CD14-positive monocyte (primary cell): ENCODE measurements around the gene KCNT1. TPM values are rescaled to one million over a fixed set of nuclear protein-coding genes. Genes with fewer than 3 reads are reported as not detected.

Source experiments
- DNase-seq, 3 donors: peaks; one replicate each; pipeline ENCODE4 v3.0.0-alpha.2; 2011 to 2022
- H2AFZ ChIP-seq: 2 replicates; pipeline ENCODE4 v1.6.0; 2012; ENCODE audit warnings: mild to moderate bottlenecking, low read depth, low read length, inconsistent platforms; ENCODE audit not compliant: insufficient read depth, poor library complexity, severe bottlenecking
- H3K27ac ChIP-seq, 2 donors: 1 replicate in 1 of 2; 2 replicates in 1 of 2; pipeline ENCODE4 v1.5.1; 2012 to 2013; ENCODE audit warnings: low read length in 2 of 2, control low read depth in 1 of 2, inconsistent platforms in 1 of 2, low read depth in 1 of 2, mild to moderate bottlenecking in 1 of 2
- H3K27me3 ChIP-seq, 2 donors: one replicate each; pipeline versions ENCODE4 v1.6.0 to v1.6.1; 2011 to 2013; ENCODE audit warnings: low read length in 2 of 2; ENCODE audit not compliant: control insufficient read depth in 2 of 2, insufficient read depth in 2 of 2
- H3K36me3 ChIP-seq, 2 donors: replicated peaks in 1 of 2; 1 replicate in 1 of 2; 2 replicates in 1 of 2; pipeline versions ENCODE4 v1.5.1 to v1.6.1; 2012 to 2013; ENCODE audit warnings: low read length in 2 of 2, control low read depth in 1 of 2, inconsistent platforms in 1 of 2, mild to moderate bottlenecking in 1 of 2; ENCODE audit not compliant: insufficient read depth in 2 of 2, control insufficient read depth in 1 of 2
- H3K4me1 ChIP-seq, 2 donors: 1 replicate in 1 of 2; 2 replicates in 1 of 2; pipeline versions ENCODE4 v1.5.1 to v1.6.1; 2012 to 2013; ENCODE audit warnings: low read length in 2 of 2, control low read depth in 1 of 2, inconsistent platforms in 1 of 2, mild to moderate bottlenecking in 1 of 2, moderate library complexity in 1 of 2; ENCODE audit not compliant: insufficient read depth in 2 of 2, control insufficient read depth in 1 of 2
- H3K4me2 ChIP-seq: replicated peaks from 2 replicates; pipeline ENCODE3; 2012; ENCODE audit warnings: low read length, moderate library complexity, mild to moderate bottlenecking; ENCODE audit not compliant: poor library complexity, severe bottlenecking; ENCODE audit errors: extremely low read depth
- H3K4me3 ChIP-seq, 3 experiments: fragments of 200-600 bp in 1 of 3; sonication (generic) in 1 of 3; replicated peaks in 1 of 3; 1 replicate in 2 of 3; 2 replicates in 1 of 3; pipeline ENCODE4 v1.5.1; 2011 to 2013; ENCODE audit warnings: low read length in 3 of 3, mild to moderate bottlenecking in 3 of 3, control low read depth in 2 of 3, low read depth in 2 of 3, inconsistent platforms in 1 of 3, moderate library complexity in 1 of 3
- H3K79me2 ChIP-seq: 2 replicates; pipeline ENCODE4 v1.6.0; 2012; ENCODE audit warnings: mild to moderate bottlenecking, control low read depth, inconsistent platforms, low read length, moderate library complexity; ENCODE audit not compliant: insufficient read depth
- H3K9ac ChIP-seq: 2 replicates; pipeline ENCODE4 v1.6.0; 2017; ENCODE audit warnings: low read length, mild to moderate bottlenecking; ENCODE audit not compliant: insufficient read depth, poor library complexity, severe bottlenecking
- H3K9me3 ChIP-seq, 2 donors: replicated peaks in 1 of 2; 1 replicate in 1 of 2; 2 replicates in 1 of 2; pipeline versions ENCODE4 v1.5.1 to v1.6.1; 2012 to 2013; ENCODE audit warnings: low read length in 2 of 2, control low read depth in 1 of 2; ENCODE audit not compliant: control insufficient read depth in 1 of 2, insufficient read depth in 1 of 2
- H4K20me1 ChIP-seq: 2 replicates; pipeline ENCODE4 v1.6.0; 2012; ENCODE audit warnings: mild to moderate bottlenecking, low read length, control low read depth, moderate library complexity; ENCODE audit not compliant: insufficient read depth
- H3K27ac Mint-ChIP-seq, 7 donors: one replicate each; pipeline ENCODE4 v1.8.0; 2020; ENCODE audit warnings: mild to moderate bottlenecking in 7 of 7, mixed read lengths in 7 of 7, moderate library complexity in 6 of 7, inconsistent platforms in 2 of 7
- H3K27me3 Mint-ChIP-seq, 3 donors: one replicate each; pipeline ENCODE4 v1.8.0; 2021 to 2022; ENCODE audit warnings: low read depth in 3 of 3, mild to moderate bottlenecking in 3 of 3, mixed read lengths in 3 of 3, moderate library complexity in 3 of 3, inconsistent platforms in 1 of 3
- H3K36me3 Mint-ChIP-seq, 2 donors: one replicate each; pipeline ENCODE4 v1.8.0; 2020; ENCODE audit warnings: mixed read lengths in 2 of 2, inconsistent platforms in 1 of 2, mild to moderate bottlenecking in 1 of 2
- H3K4me1 Mint-ChIP-seq: one replicate; pipeline ENCODE4 v1.8.0; 2020; ENCODE audit warnings: mild to moderate bottlenecking, mixed read lengths
- H3K4me3 Mint-ChIP-seq, 2 donors: one replicate each; pipeline ENCODE4 v1.8.0; 2020; ENCODE audit warnings: mild to moderate bottlenecking in 2 of 2, mixed read lengths in 2 of 2, moderate library complexity in 1 of 2
- H3K9me3 Mint-ChIP-seq, 7 donors: one replicate each; pipeline ENCODE4 v1.8.0; 2020 to 2022; ENCODE audit warnings: mixed read lengths in 7 of 7, mild to moderate bottlenecking in 6 of 7, moderate library complexity in 6 of 7, inconsistent platforms in 2 of 7
- WGBS: methylation state at CpG from one replicate; pipeline ENCODE4 v1.1.5; 2013; ENCODE audit warnings: missing lambda C conversion rate; ENCODE audit not compliant: insufficient coverage; 5-methylcytosine and 5-hydroxymethylcytosine counted together
- intact Hi-C, 2 donors: fragments of 100-400 bp; cut with micrococcal nuclease; formaldehyde crosslinking; loops; one replicate each; pipeline versions ENCODE4 v1.15.0 to v1.15.1; 2023
- polyA plus RNA-seq, 3 donors: library from polyadenylated mRNA; depleted of rRNA in 1 of 3; unstranded in 2 of 3; stranded (reverse) in 1 of 3; fragments of 300-500 nt in 2 of 3; fragments of >200 nt in 1 of 3; fragmentation: Illumina TruSeq in 2 of 3; gene quantifications; 1 replicate in 2 of 3; 2 replicates in 1 of 3; pipeline ENCODE4 v1.2.3, GENCODE V29; 2012 to 2021
- TF ChIP-seq, protein P1 (sequence below): fragments of 200-600 bp; IDR thresholded peaks from one replicate; pipeline ENCODE4 v1.8.0; 2022; ENCODE audit warnings: antibody characterized with exemption, mild to moderate bottlenecking

The KCNT1 gene
- polyA plus RNA-seq, 3 donors: not detected

DNA sequence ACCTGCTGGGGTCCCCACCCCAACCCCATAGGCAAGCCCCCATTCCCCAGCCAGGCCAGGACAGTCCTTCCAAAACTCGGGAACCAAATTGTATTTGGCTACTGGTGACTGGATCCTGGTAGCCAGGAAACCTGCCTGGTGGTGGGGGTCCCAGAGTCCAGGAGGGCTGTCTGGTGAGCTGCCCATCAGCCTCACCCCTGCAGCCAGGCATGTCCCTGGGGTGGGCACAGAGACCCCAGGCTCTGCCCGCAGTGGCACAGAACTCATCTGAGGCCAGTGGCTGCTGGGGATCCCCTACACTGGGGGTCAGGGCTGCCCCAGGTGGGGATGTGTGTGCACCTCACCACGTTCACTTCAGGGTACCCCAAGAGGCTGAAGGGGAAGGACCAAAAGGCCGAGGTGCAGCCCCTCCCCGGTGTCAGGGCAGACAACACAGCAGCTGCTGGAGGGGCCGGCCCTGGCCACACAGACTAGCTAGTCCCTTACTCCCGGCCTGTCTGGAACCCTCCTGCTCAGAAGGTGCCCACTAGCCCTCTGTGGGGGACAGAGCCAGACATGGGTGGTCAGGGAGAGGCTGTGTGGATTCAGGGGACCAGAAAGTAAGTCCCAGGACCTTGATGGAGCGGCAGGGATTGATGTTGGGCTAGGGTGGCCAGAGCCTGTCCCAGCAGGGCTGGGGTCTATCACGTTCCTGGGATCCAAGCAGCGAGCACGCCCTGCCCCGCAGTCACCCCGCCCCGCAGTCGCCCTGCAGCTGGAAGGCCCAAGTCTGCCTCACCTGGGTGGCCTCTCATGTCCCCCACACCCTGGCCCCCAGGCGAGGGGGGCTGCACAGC is 91.5 kb downstream of the KCNT1 start:
- Mint-ChIP-seq H3K27ac (no peak overlapping the region), H3K4me3 (no peak overlapping the region), H3K36me3 (no peaks in the 10 kb centered on the region), H3K9me3 (no peaks in the 10 kb centered on the region), H3K4me1 (peaks cover 2% of the 10 kb centered on the region), H3K27me3 (peaks cover 0 to 6% (median 1%) of the 10 kb centered on the region in 3 donors)
- Histone ChIP-seq H2AFZ (no peak overlapping the region), H3K4me1 (no peaks in the 10 kb centered on the region), H3K9ac (no peak overlapping the region), H3K79me2 (no peaks in the 10 kb centered on the region), H3K4me3 (no peak overlapping the region), H3K27ac (no peak overlapping the region), H3K27me3 (no peaks in the 10 kb centered on the region), H3K4me2 (no peak overlapping the region), H3K36me3 (no peaks in the 10 kb centered on the region), H3K9me3 (no peaks in the 10 kb centered on the region), H4K20me1 (no peaks in the 10 kb centered on the region)
- WGBS: 95% methylated on average over 11 of the region's 16 CpGs
- TF ChIP-seq, protein P1, sequence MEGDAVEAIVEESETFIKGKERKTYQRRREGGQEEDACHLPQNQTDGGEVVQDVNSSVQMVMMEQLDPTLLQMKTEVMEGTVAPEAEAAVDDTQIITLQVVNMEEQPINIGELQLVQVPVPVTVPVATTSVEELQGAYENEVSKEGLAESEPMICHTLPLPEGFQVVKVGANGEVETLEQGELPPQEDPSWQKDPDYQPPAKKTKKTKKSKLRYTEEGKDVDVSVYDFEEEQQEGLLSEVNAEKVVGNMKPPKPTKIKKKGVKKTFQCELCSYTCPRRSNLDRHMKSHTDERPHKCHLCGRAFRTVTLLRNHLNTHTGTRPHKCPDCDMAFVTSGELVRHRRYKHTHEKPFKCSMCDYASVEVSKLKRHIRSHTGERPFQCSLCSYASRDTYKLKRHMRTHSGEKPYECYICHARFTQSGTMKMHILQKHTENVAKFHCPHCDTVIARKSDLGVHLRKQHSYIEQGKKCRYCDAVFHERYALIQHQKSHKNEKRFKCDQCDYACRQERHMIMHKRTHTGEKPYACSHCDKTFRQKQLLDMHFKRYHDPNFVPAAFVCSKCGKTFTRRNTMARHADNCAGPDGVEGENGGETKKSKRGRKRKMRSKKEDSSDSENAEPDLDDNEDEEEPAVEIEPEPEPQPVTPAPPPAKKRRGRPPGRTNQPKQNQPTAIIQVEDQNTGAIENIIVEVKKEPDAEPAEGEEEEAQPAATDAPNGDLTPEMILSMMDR: no peak
- DNase-seq: no peak
- intact Hi-C loops: no loop called here

DNA sequence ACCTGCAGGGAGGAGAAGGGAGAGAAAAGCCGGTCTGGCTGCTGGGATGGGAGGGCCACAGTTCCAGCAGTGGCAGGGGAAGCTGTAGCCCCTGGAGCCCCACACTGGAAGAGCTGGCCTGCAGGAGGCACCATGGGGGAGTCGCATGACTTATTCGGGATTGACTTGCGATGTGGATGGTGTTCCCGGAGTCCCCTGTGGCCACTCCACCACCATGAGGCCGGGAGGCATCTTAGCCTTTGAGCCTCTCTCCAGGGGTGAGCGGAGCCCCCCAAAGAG is 92.0 kb downstream of the KCNT1 start:
- no peaks in the 10 kb centered on the region for H3K36me3 Mint-ChIP-seq
- Histone ChIP-seq H3K4me1 (no peaks in the 10 kb centered on the region), H3K79me2 (no peaks in the 10 kb centered on the region), H3K9ac (no peak overlapping the region), H4K20me1 (no peaks in the 10 kb centered on the region), H2AFZ (no peak overlapping the region), H3K4me2 (no peak overlapping the region), H3K9me3 (no peaks in the 10 kb centered on the region), H3K4me3 (no peak overlapping the region), H3K27ac (no peak overlapping the region), H3K27me3 (no peaks in the 10 kb centered on the region), H3K36me3 (no peaks in the 10 kb centered on the region)
- peaks cover 0 to 4% (median 1%) of the 10 kb centered on the region in 3 donors for H3K27me3 Mint-ChIP-seq
- no peak overlapping the region for H3K4me3 Mint-ChIP-seq
- H3K27ac Mint-ChIP-seq: no peak overlapping the region
- WGBS: 89% methylated on average over 6 of the region's 7 CpGs
- no peak for DNase-seq
- TF ChIP-seq, protein P1: no peak
- intact Hi-C loops: no loop called here
- H3K9me3 Mint-ChIP-seq: no peaks in the 10 kb centered on the region
- H3K4me1 Mint-ChIP-seq: peaks cover 2% of the 10 kb centered on the region
